Spleen (tissue), 11 donors: ENCODE data around the gene PLCB2. TPM values are rescaled to one million over a fixed set of nuclear protein-coding genes. Genes with fewer than 3 reads are reported as not detected.

Source experiments
- DNase-seq: peaks from one replicate; pipeline ENCODE4 v3.0.0-alpha.2; 2020
- H3K27ac ChIP-seq, 8 donors: fragments of 200-600 bp; sonication (generic) in 7 of 8; 1 replicate in 4 of 8; 2 replicates in 4 of 8; pipeline versions ENCODE4 v1.5.0 to v1.8.0; 2016 to 2021; ENCODE audit warnings: inconsistent platforms in 4 of 8, mild to moderate bottlenecking in 4 of 8, moderate library complexity in 1 of 8
- H3K27me3 ChIP-seq, 7 donors: fragments of 200-600 bp; sonication (generic) in 6 of 7; replicated peaks in 1 of 7; 1 replicate in 4 of 7; 2 replicates in 3 of 7; pipeline versions ENCODE4 v1.5.0 to v1.8.0; 2016 to 2021; ENCODE audit warnings: inconsistent platforms in 3 of 7, mild to moderate bottlenecking in 1 of 7
- H3K36me3 ChIP-seq, 6 donors: fragments of 200-600 bp; sonication (generic) in 5 of 6; 1 replicate in 4 of 6; 2 replicates in 2 of 6; pipeline versions ENCODE4 v1.5.0 to v1.8.0; 2016 to 2021; ENCODE audit warnings: inconsistent platforms in 2 of 6
- H3K4me1 ChIP-seq, 6 donors: fragments of 200-600 bp; sonication (generic) in 5 of 6; 1 replicate in 3 of 6; 2 replicates in 3 of 6; pipeline versions ENCODE4 v1.5.0 to v1.8.0; 2016 to 2021; ENCODE audit warnings: inconsistent platforms in 3 of 6
- H3K4me3 ChIP-seq, 8 donors: fragments of 200-600 bp; sonication (generic) in 7 of 8; 1 replicate in 4 of 8; 2 replicates in 4 of 8; pipeline versions ENCODE4 v1.5.0 to v1.8.0; 2016 to 2021; ENCODE audit warnings: inconsistent platforms in 4 of 8, mild to moderate bottlenecking in 4 of 8, moderate library complexity in 2 of 8
- H3K9me3 ChIP-seq, 8 donors: fragments of 200-600 bp; sonication (generic) in 7 of 8; 1 replicate in 4 of 8; 2 replicates in 4 of 8; pipeline versions ENCODE4 v1.5.0 to v1.8.0; 2016 to 2021; ENCODE audit warnings: inconsistent platforms in 4 of 8
- POLR2A ChIP-seq, 3 donors: fragments of 450-650 bp; IDR thresholded peaks; one replicate each; pipeline ENCODE4 v1.5.1; 2017; ENCODE audit warnings: antibody characterized with exemption in 3 of 3, mild to moderate bottlenecking in 1 of 3
- POLR2AphosphoS5 ChIP-seq, 3 donors: sonication (generic); formaldehyde crosslinking; IDR thresholded peaks; one replicate each; pipeline ENCODE4 v1.5.1; 2017; ENCODE audit warnings: antibody characterized with exemption in 3 of 3
- WGBS, 5 donors: extraction: QIAGEN DNeasy Blood & Tissue Kit in 3 of 5; methylation state at CpG; one replicate each; pipeline versions ENCODE4 v1.1.5 to v1.1.7; 2013 to 2018; 5-methylcytosine and 5-hydroxymethylcytosine counted together
- intact Hi-C: fragments of 100-400 bp; cut with DNase I; formaldehyde crosslinking; loops from one replicate; pipeline ENCODE4 v1.15.0; 2023; ENCODE audit warnings: low total_unique reads
- polyA plus RNA-seq, 3 donors: library from polyadenylated mRNA; stranded (reverse); fragments of 200-250 nt; gene quantifications; one replicate each; pipeline ENCODE4 v1.2.1, GENCODE V29; 2013
- total RNA-seq, 7 donors: library from RNA; depleted of rRNA in 3 of 7; stranded (reverse); fragments of >200 nt in 3 of 7; fragmentation: NEBNext Ultra II Directional in 4 of 7; extraction: Animal tissue kit (Norgen Biotek cat#: 25700) in 4 of 7; gene quantifications; one replicate each; pipeline versions ENCODE4 v1.1.0 to v1.2.1, GENCODE V29; 2016 to 2021
- TF ChIP-seq, protein P1 (sequence below), 11 experiments: fragments of 200-600 bp in 7 of 11; fragments of 450-650 bp in 4 of 11; sonication (generic) in 4 of 11; IDR thresholded peaks in 8 of 11; conservative IDR thresholded peaks in 3 of 11; 1 replicate in 7 of 11; 2 replicates in 4 of 11; pipeline versions ENCODE4 v1.4.0 to v1.8.0; 2016 to 2021; ENCODE audit warnings: antibody characterized with exemption in 11 of 11, inconsistent platforms in 4 of 11, mild to moderate bottlenecking in 1 of 11
- donor health status: healthy with polysubstance abuse.
- donor health status: DM: no; HTN: no; CAD: no; lungs with moderate emphysema.
- donor health status: DM: no; HTN: no; CAD: no.
- donor health status: Bipolar disorder and iron deficiency.
- donor health status: healthy.
- donor health status: DM: no; HTN: no; CAD: no.
- donor health status: DM: yes; HTN: yes; CAD: no.

The PLCB2 gene
- total and polyA plus RNA-seq, 10 donors = 63.8 to 247 (median 187) TPM

DNA sequence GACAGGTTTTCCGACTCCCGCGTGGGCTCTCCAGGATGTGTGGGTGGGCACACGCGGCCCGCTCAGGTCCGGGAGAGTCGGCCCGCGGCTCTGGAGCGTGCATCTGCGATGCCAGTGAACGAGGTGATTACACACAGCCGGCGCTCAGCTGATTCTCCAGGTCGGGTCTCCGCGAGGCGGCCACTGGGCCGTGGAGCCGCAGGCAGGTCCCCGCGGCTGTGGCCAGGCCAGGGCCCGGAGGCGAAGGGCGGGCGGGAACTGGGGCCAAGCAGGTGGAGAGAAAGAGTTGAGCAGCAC lies 55.6 kb downstream of the PLCB2 start:
- intact Hi-C loops = no loop called here
- H3K9me3 ChIP-seq = no peaks in the 10 kb centered on the region
- TF ChIP-seq POLR2A (IDR thresholded peaks at IDR 0.05) = no peak
- TF ChIP-seq, protein P1, sequence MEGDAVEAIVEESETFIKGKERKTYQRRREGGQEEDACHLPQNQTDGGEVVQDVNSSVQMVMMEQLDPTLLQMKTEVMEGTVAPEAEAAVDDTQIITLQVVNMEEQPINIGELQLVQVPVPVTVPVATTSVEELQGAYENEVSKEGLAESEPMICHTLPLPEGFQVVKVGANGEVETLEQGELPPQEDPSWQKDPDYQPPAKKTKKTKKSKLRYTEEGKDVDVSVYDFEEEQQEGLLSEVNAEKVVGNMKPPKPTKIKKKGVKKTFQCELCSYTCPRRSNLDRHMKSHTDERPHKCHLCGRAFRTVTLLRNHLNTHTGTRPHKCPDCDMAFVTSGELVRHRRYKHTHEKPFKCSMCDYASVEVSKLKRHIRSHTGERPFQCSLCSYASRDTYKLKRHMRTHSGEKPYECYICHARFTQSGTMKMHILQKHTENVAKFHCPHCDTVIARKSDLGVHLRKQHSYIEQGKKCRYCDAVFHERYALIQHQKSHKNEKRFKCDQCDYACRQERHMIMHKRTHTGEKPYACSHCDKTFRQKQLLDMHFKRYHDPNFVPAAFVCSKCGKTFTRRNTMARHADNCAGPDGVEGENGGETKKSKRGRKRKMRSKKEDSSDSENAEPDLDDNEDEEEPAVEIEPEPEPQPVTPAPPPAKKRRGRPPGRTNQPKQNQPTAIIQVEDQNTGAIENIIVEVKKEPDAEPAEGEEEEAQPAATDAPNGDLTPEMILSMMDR (IDR thresholded peaks at IDR 0.05 in 8 of 11, conservative IDR thresholded peaks at IDR 0.05 in 3 of 11) = no peak
- no peak for TF ChIP-seq POLR2AphosphoS5 (IDR thresholded peaks at IDR 0.05)
- H3K36me3 ChIP-seq = no peaks in the 10 kb centered on the region
- no peak overlapping the region for H3K27ac ChIP-seq
- WGBS, 5 donors = 40 to 56% (median 48%) methylated on average over 8 to 27 of the region's 27 CpGs
- H3K4me3 ChIP-seq = peak overlapping the region in 7 of 8 donors; percentile 37 to 74 (median 49)
- peaks cover 0 to 22% (median 18%) of the 10 kb centered on the region in 6 donors for H3K4me1 ChIP-seq
- H3K27me3 ChIP-seq = peaks cover 0 to 57% (median 32%) of the 10 kb centered on the region in 7 donors
- DNase-seq = no peak

- Histone ChIP-seq H3K27me3 (peaks cover 0 to 57% (median 29%) of the 10 kb centered on the region in 7 donors), H3K4me1 (peaks cover 0 to 21% (median 18%) of the 10 kb centered on the region in 6 donors), H3K4me3 (peak overlapping the region in 2 of 8 donors; percentile 52 to 74), H3K36me3 (no peaks in the 10 kb centered on the region), H3K27ac (no peak overlapping the region), H3K9me3 (no peaks in the 10 kb centered on the region)
- intact Hi-C loops = no loop called here
- DNase-seq = peak; percentile 61
- TF ChIP-seq POLR2AphosphoS5 (IDR thresholded peaks at IDR 0.05) (no peak), POLR2A (IDR thresholded peaks at IDR 0.05) (no peak)
- TF ChIP-seq, protein P1 (IDR thresholded peaks at IDR 0.05 in 8 of 11, conservative IDR thresholded peaks at IDR 0.05 in 3 of 11) = no peak
- WGBS, 5 donors = 75 to 93% (median 90%) methylated on average over 4 to 10 of the region's 10 CpGs
These were observed 56.1 kb downstream of the PLCB2 start for GRCh38 chr15:40251486-40252140.

DNA sequence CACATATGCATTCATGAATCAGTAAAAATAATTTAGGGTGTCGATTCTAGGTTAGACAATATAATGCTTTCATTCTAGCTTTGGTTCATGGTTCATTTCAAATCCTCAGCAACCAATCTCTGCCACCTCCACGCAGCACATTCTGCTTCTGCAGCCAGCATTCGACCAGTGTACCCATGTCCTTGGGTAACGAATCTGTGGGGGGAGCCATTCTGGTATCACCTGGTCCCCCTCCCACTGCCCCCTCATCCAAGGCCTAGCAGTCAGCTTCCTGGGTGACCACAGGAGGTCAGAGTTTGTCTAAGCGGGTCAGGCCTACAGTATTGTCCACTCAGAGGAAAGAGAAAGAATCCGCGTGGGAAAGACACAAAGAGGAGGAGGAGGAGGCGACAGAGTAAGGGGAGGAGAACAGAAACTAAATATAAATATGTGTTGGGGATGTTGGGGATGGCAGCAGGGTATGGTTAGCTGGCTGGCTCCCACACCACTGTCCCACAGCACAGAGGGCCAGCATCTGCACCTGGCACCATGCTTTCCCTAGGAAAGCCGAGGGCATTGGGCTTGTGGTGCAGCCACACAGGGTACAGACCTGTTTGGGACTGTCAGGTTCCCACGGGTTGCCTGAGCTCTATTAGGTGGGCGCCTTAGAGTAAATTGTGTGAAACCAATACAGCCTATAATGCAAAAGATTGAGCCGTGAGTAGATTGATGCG lies 56.8 kb downstream of the PLCB2 start:
- WGBS, 5 donors = 85 to 94% (median 91%) methylated on average over 13 of the region's 13 CpGs
- H3K27ac ChIP-seq = no peak overlapping the region
- H3K4me1 ChIP-seq = peaks cover 0 to 21% (median 18%) of the 10 kb centered on the region in 6 donors
- TF ChIP-seq POLR2A (IDR thresholded peaks at IDR 0.05) = no peak
- TF ChIP-seq, protein P1 (IDR thresholded peaks at IDR 0.05 in 8 of 11, conservative IDR thresholded peaks at IDR 0.05 in 3 of 11) = no peak
- no peak for TF ChIP-seq POLR2AphosphoS5 (IDR thresholded peaks at IDR 0.05)
- H3K27me3 ChIP-seq = peaks cover 0 to 57% (median 29%) of the 10 kb centered on the region in 7 donors
- peak; percentile 25 for DNase-seq
- no peaks in the 10 kb centered on the region for H3K36me3 ChIP-seq
- intact Hi-C loops = no loop called here
- no peak overlapping the region for H3K4me3 ChIP-seq
- H3K9me3 ChIP-seq = no peaks in the 10 kb centered on the region

- no peaks in the 10 kb centered on the region for H3K9me3 ChIP-seq
- no peak for TF ChIP-seq POLR2A (IDR thresholded peaks at IDR 0.05)
- no peak for TF ChIP-seq POLR2AphosphoS5 (IDR thresholded peaks at IDR 0.05)
- TF ChIP-seq, protein P1 (IDR thresholded peaks at IDR 0.05 in 8 of 11, conservative IDR thresholded peaks at IDR 0.05 in 3 of 11) = no peak
- WGBS, 5 donors = 88 to 93% (median 92%) methylated on average over 8 of the region's 8 CpGs
- peaks cover 0 to 21% (median 18%) of the 10 kb centered on the region in 6 donors for H3K4me1 ChIP-seq
- no peak for DNase-seq
- intact Hi-C loops = no loop called here
- H3K4me3 ChIP-seq = no peak overlapping the region
- no peak overlapping the region for H3K27ac ChIP-seq
- no peaks in the 10 kb centered on the region for H3K36me3 ChIP-seq
- H3K27me3 ChIP-seq = peaks cover 0 to 51% (median 29%) of the 10 kb centered on the region in 7 donors
These were observed 57.5 kb downstream of the PLCB2 start for GRCh38 chr15:40250304-40250656.
